ENCODE data around the gene RPL36A.

RPL36A gene

DNA sequence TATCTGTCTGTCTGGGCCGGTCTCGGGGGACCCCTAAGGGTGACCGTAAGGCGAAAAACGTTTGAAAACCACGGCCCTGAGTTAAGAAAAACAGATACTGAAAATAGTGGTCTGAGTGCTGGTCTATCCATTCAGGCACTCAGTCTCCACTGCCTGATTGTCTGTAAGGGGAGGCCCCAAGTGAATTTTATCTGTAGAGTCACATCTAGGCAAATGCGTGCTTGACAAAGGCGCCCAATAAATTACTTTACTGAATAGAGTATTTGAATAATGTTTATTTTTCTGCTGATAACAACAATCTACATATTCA is 17.7 kb downstream of the RPL36A start:
- no peaks in the 10 kb centered on the region for H3K9me3 ChIP-seq
- peak overlapping the region; percentile 87 for H3K4me3 ChIP-seq (ENCODE audit: low read depth, low read length)
- no peaks in the 10 kb centered on the region for H3K36me3 ChIP-seq
- H3K27me3 ChIP-seq = no peaks in the 10 kb centered on the region
- no peak for TF ChIP-seq CTCF (IDR thresholded peaks at IDR 0.05; ENCODE audit: low read depth, low read length)
- H3K4me1 ChIP-seq = no peaks in the 10 kb centered on the region
- DNase-seq = no peak

- TF ChIP-seq CTCF (IDR thresholded peaks at IDR 0.05; ENCODE audit: low read depth, low read length) = no peak
- no peaks in the 10 kb centered on the region for H3K9me3 ChIP-seq
- H3K4me3 ChIP-seq (ENCODE audit: low read depth, low read length) = peak overlapping the region; percentile 87
- no peaks in the 10 kb centered on the region for H3K36me3 ChIP-seq
- DNase-seq = no peak
- no peaks in the 10 kb centered on the region for H3K27me3 ChIP-seq
- H3K4me1 ChIP-seq = no peaks in the 10 kb centered on the region
These were observed 18.2 kb downstream of the RPL36A start for GRCh38 chrX:101409043-101409442.

- H3K4me1 ChIP-seq = no peaks in the 10 kb centered on the region
- TF ChIP-seq CTCF (IDR thresholded peaks at IDR 0.05; ENCODE audit: low read depth, low read length) = no peak
- no peaks in the 10 kb centered on the region for H3K9me3 ChIP-seq
- no peak for DNase-seq
- H3K4me3 ChIP-seq (ENCODE audit: low read depth, low read length) = peak overlapping the region; percentile 87
- no peaks in the 10 kb centered on the region; the same call in 1 of the 2 replicates for H3K36me3 ChIP-seq
- H3K27me3 ChIP-seq = no peaks in the 10 kb centered on the region
These were observed 19.6 kb downstream of the RPL36A start for GRCh38 chrX:101410461-101410860.

DNA sequence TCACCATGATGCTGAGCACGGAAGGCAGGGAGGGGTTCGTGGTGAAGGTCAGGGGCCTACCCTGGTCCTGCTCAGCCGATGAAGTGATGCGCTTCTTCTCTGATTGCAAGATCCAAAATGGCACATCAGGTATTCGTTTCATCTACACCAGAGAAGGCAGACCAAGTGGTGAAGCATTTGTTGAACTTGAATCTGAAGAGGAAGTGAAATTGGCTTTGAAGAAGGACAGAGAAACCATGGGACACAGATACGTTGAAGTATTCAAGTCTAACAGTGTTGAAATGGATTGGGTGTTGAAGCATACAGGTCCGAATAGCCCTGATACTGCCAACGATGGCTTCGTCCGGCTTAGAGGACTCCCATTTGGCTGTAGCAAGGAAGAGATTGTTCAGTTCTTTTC is 21.2 kb downstream of the RPL36A start:
- Histone ChIP-seq H3K36me3 (no peaks in the 10 kb centered on the region; the same call in 1 of the 2 replicates), H3K9me3 (no peaks in the 10 kb centered on the region), H3K4me1 (no peaks in the 10 kb centered on the region), H3K4me3 (ENCODE audit: low read depth, low read length) (no peak overlapping the region), H3K27me3 (no peaks in the 10 kb centered on the region)
- DNase-seq = no peak
- TF ChIP-seq CTCF (IDR thresholded peaks at IDR 0.05; ENCODE audit: low read depth, low read length) = no peak

- no peaks in the 10 kb centered on the region for H3K27me3 ChIP-seq
- peaks cover 6% of the 10 kb centered on the region; the same call in 1 of the 2 replicates for H3K4me1 ChIP-seq
- H3K36me3 ChIP-seq = no peaks in the 10 kb centered on the region; the same call in 1 of the 2 replicates
- H3K4me3 ChIP-seq (ENCODE audit: low read depth, low read length) = no peak overlapping the region
- H3K9me3 ChIP-seq = no peaks in the 10 kb centered on the region
- peak; percentile 73 for TF ChIP-seq CTCF (IDR thresholded peaks at IDR 0.05; ENCODE audit: low read depth, low read length)
- DNase-seq = peak; percentile 18
These were observed 24.7 kb downstream of the RPL36A start for GRCh38 chrX:101415180-101416145.

DNA sequence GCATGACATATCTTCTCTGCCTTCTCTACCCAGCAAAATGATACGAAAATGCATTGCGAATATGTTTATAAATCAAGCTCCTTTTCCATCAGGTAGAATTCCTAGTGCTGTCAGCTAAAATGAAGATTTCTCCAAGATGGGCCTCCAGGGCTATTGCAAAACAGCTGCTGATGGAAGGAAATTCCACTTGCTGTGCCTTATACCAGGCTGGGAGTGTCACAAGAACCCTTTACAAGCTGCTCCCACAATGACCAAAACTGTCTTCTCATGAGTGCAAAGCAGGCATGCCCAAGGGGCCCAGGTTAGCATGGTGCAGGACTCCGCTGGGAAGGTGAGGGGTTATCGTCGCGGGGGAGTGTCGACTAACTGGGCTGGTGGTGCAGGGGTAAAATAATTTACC is 25.9 kb downstream of the RPL36A start:
- Histone ChIP-seq H3K9me3 (no peaks in the 10 kb centered on the region), H3K4me1 (peaks cover 6% of the 10 kb centered on the region; the same call in 1 of the 2 replicates), H3K4me3 (ENCODE audit: low read depth, low read length) (no peak overlapping the region), H3K27me3 (no peaks in the 10 kb centered on the region), H3K36me3 (no peaks in the 10 kb centered on the region; the same call in 1 of the 2 replicates)
- TF ChIP-seq CTCF (IDR thresholded peaks at IDR 0.05; ENCODE audit: low read depth, low read length) = no peak
- no peak for DNase-seq
